Stimulated activated CD8-positive, alpha-beta memory T cell treated with anti-CD3 and anti-CD28 coated beads, Interleukin-12 subunit alpha, Interleukin-12 subunit beta, amount 100 ng/mL, for 4 hours (primary cell): ENCODE measurements around the gene MED9.
"Not testable (repeated sequence)": the region's sequence is repeated elsewhere in the genome, so short reads cannot be mapped to it uniquely, and the experiment has no call there.

Source experiments
- DNase-seq: peaks from one replicate; pipeline ENCODE4 v3.0.0-alpha.2; 2020; ENCODE audit warnings: low read depth

Gene MED9

GRCh38 chr17:17455173-17455572 lies 21.6 kb upstream of the MED9 start:
- no peak for DNase-seq

GRCh38 chr17:17456251-17456650 lies 20.5 kb upstream of the MED9 start:
- no peak for DNase-seq

GRCh38 chr17:17457680-17458079 lies 19.1 kb upstream of the MED9 start:
- no peak for DNase-seq

- no peak for DNase-seq
Observed at GRCh38 chr17:17460038-17460437, 16.8 kb upstream of the MED9 start.

- no peak for DNase-seq
Observed at GRCh38 chr17:17462048-17462824, 14.6 kb upstream of the MED9 start.

- no peak for DNase-seq
Observed at GRCh38 chr17:17463821-17464220, 13.0 kb upstream of the MED9 start.

- DNase-seq = not testable (repeated sequence)
Observed at GRCh38 chr17:17465878-17466277, 10.9 kb upstream of the MED9 start.

- DNase-seq = no peak
Observed at GRCh38 chr17:17466511-17466910, 10.3 kb upstream of the MED9 start.

- no peak for DNase-seq
Observed at GRCh38 chr17:17467016-17467415, 9.8 kb upstream of the MED9 start.

- no peak for DNase-seq
Observed at GRCh38 chr17:17467720-17468119, 9.1 kb upstream of the MED9 start.

GRCh38 chr17:17468217-17469010 lies 8.4 kb upstream of the MED9 start:
- DNase-seq = no peak

- DNase-seq = no peak
Observed at GRCh38 chr17:17469358-17469757, 7.4 kb upstream of the MED9 start.

GRCh38 chr17:17469996-17470395 lies 6.8 kb upstream of the MED9 start:
- no peak for DNase-seq

- DNase-seq = no peak
Observed at GRCh38 chr17:17472333-17472920, 4.4 kb upstream of the MED9 start.

GRCh38 chr17:17474341-17474740 lies 2.5 kb upstream of the MED9 start:
- DNase-seq = no peak

GRCh38 chr17:17479209-17479608 lies 2.4 kb downstream of the MED9 start:
- DNase-seq = no peak

GRCh38 chr17:17480593-17481148 lies 3.9 kb downstream of the MED9 start:
- DNase-seq = no peak

GRCh38 chr17:17481860-17482259 lies 5.1 kb downstream of the MED9 start:
- no peak for DNase-seq

- DNase-seq = no peak
Observed at GRCh38 chr17:17484451-17484899, 7.7 kb downstream of the MED9 start.

- no peak for DNase-seq
Observed at GRCh38 chr17:17485420-17485819, 8.6 kb downstream of the MED9 start.

GRCh38 chr17:17486416-17486815 lies 9.6 kb downstream of the MED9 start:
- DNase-seq = not testable (repeated sequence)

GRCh38 chr17:17487998-17488397 lies 11.2 kb downstream of the MED9 start:
- no peak for DNase-seq

GRCh38 chr17:17491031-17491471 lies 14.3 kb downstream of the MED9 start:
- no peak for DNase-seq
